Astrocyte (in vitro differentiated cells and primary cell): ENCODE results near the gene SLC29A3. TPM values are rescaled to one million over a fixed set of nuclear protein-coding genes. Genes with fewer than 3 reads are reported as not detected.

Experiments
- DNase-seq: peaks from one replicate; pipeline ENCODE4 v3.0.0-alpha.2; 2010; ENCODE audit warnings: low read depth
- FAIRE-seq: peaks from 2 replicates; lab custom pipeline; 2011; peaks lifted over from hg19 to GRCh38; lab: Jason Lieb, UNC
- H2AFZ ChIP-seq: 2 replicates; pipeline ENCODE4 v1.6.0; 2012; ENCODE audit warnings: low read depth, low read length, inconsistent platforms
- H3K27ac ChIP-seq: 2 replicates; pipeline ENCODE4 v1.5.1; 2011; ENCODE audit warnings: low read depth, low read length, inconsistent platforms
- H3K27me3 ChIP-seq: 2 replicates; pipeline ENCODE4 v1.6.0; 2011; ENCODE audit warnings: low read length, inconsistent platforms; ENCODE audit not compliant: insufficient read depth
- H3K36me3 ChIP-seq: 2 replicates; pipeline ENCODE4 v1.5.1; 2011; ENCODE audit warnings: low read length, inconsistent platforms; ENCODE audit not compliant: insufficient read depth
- H3K4me1 ChIP-seq: 2 replicates; pipeline ENCODE4 v1.5.1; 2011; ENCODE audit warnings: low read length, inconsistent platforms; ENCODE audit not compliant: insufficient read depth
- H3K4me2 ChIP-seq: 2 replicates; pipeline ENCODE4 v1.6.0; 2012; ENCODE audit warnings: low read length, inconsistent platforms
- H3K4me3 ChIP-seq: 2 replicates; pipeline ENCODE4 v1.5.1; 2011; ENCODE audit warnings: low read depth, mild to moderate bottlenecking, low read length, inconsistent platforms; ENCODE audit not compliant: insufficient read depth
- H3K79me2 ChIP-seq: 2 replicates; pipeline ENCODE4 v1.6.0; 2012; ENCODE audit warnings: mild to moderate bottlenecking, low read length, inconsistent platforms; ENCODE audit not compliant: insufficient read depth
- H3K9ac ChIP-seq: 2 replicates; pipeline ENCODE4 v1.6.0; 2012; ENCODE audit warnings: mild to moderate bottlenecking, low read length, inconsistent platforms
- H3K9me3 ChIP-seq: 2 replicates; pipeline ENCODE4 v1.5.1; 2012; ENCODE audit warnings: low read depth, mild to moderate bottlenecking, low read length, inconsistent platforms; ENCODE audit not compliant: insufficient read depth
- H4K20me1 ChIP-seq: 2 replicates; pipeline ENCODE4 v1.6.0; 2012; ENCODE audit warnings: low read length, inconsistent platforms; ENCODE audit not compliant: insufficient read depth
- H3K27ac Mint-ChIP-seq: one replicate; pipeline ENCODE4 v1.8.0; 2021; ENCODE audit warnings: mild to moderate bottlenecking, mixed read lengths; ENCODE audit not compliant: unreplicated experiment
- H3K27me3 Mint-ChIP-seq: one replicate; pipeline ENCODE4 v1.8.0; 2021; ENCODE audit warnings: low read depth, mixed read lengths; ENCODE audit not compliant: unreplicated experiment
- H3K36me3 Mint-ChIP-seq: one replicate; pipeline ENCODE4 v1.8.0; 2021; ENCODE audit warnings: low read depth, mixed read lengths; ENCODE audit not compliant: unreplicated experiment
- H3K4me1 Mint-ChIP-seq: one replicate; pipeline ENCODE4 v1.8.0; 2021; ENCODE audit warnings: low read depth, mixed read lengths; ENCODE audit not compliant: unreplicated experiment
- H3K4me3 Mint-ChIP-seq: one replicate; pipeline ENCODE4 v1.8.0; 2021; ENCODE audit warnings: mild to moderate bottlenecking, moderate library complexity, mixed read lengths; ENCODE audit not compliant: unreplicated experiment
- H3K9me3 Mint-ChIP-seq: one replicate; pipeline ENCODE4 v1.8.0; 2021; ENCODE audit warnings: mild to moderate bottlenecking, mixed read lengths; ENCODE audit not compliant: unreplicated experiment
- CTCF ChIP-seq: IDR thresholded peaks from 2 replicates; pipeline ENCODE4 v1.5.1; 2011; ENCODE audit warnings: low read depth, mild to moderate bottlenecking, inconsistent platforms, low read length, moderate library complexity; ENCODE audit not compliant: insufficient read depth
- EZH2 ChIP-seq: IDR thresholded peaks from 2 replicates; pipeline ENCODE4 v1.6.1; 2012; ENCODE audit warnings: mild to moderate bottlenecking, low read length, inconsistent platforms; ENCODE audit not compliant: insufficient read depth
- total RNA-seq: library from RNA; stranded (reverse); gene quantifications from 2 replicates; pipeline ENCODE4 v1.2.1, GENCODE V29; 2021

The SLC29A3 gene
- total RNA-seq, 1 donor from 2014 or later, result 3.4 TPM

GRCh38 chr10:71314694-71315225 lies 4.3 kb upstream of the SLC29A3 start:
- no peak overlapping the region for H3K4me3 ChIP-seq
- Mint-ChIP-seq H3K36me3 (peaks cover 2% of the 10 kb centered on the region), H3K4me3 (no peak overlapping the region), H3K27me3 (peaks cover 38% of the 10 kb centered on the region), H3K27ac (no peak overlapping the region), H3K9me3 (no peaks in the 10 kb centered on the region), H3K4me1 (peaks cover 4% of the 10 kb centered on the region)
- FAIRE-seq (no peak), DNase-seq (no peak)
- H2AFZ ChIP-seq, result peak overlapping the region; percentile 54
- no peaks in the 10 kb centered on the region for H4K20me1 ChIP-seq
- TF ChIP-seq CTCF, result no peak
- peaks cover 8% of the 10 kb centered on the region for H3K27me3 ChIP-seq
- H3K9ac ChIP-seq, result peak overlapping the region; percentile 50
- peak overlapping the region; percentile 74 for H3K4me2 ChIP-seq
- no peaks in the 10 kb centered on the region for H3K36me3 ChIP-seq
- H3K27ac ChIP-seq, result no peak overlapping the region
- H3K79me2 ChIP-seq, result no peaks in the 10 kb centered on the region
- H3K9me3 ChIP-seq, result no peaks in the 10 kb centered on the region
- peaks cover 11% of the 10 kb centered on the region for H3K4me1 ChIP-seq

- Mint-ChIP-seq H3K27ac (no peak overlapping the region), H3K27me3 (peaks cover 37% of the 10 kb centered on the region), H3K4me3 (no peak overlapping the region), H3K4me1 (peaks cover 4% of the 10 kb centered on the region), H3K9me3 (no peaks in the 10 kb centered on the region), H3K36me3 (no peaks in the 10 kb centered on the region)
- no peak for DNase-seq
- Histone ChIP-seq H3K79me2 (no peaks in the 10 kb centered on the region), H3K9me3 (no peaks in the 10 kb centered on the region), H3K4me2 (no peak overlapping the region), H4K20me1 (no peaks in the 10 kb centered on the region), H3K4me1 (peaks cover 12% of the 10 kb centered on the region), H3K27ac (no peak overlapping the region), H3K36me3 (no peaks in the 10 kb centered on the region), H3K27me3 (peaks cover 2% of the 10 kb centered on the region), H3K4me3 (no peak overlapping the region), H2AFZ (no peak overlapping the region), H3K9ac (no peak overlapping the region)
- no peak for FAIRE-seq
- TF ChIP-seq CTCF (no peak), EZH2 (no peak)
These were observed 2.8 kb upstream of the SLC29A3 start for GRCh38 chr10:71316056-71316785.

- H3K4me1 Mint-ChIP-seq, result peaks cover 4% of the 10 kb centered on the region
- no peaks in the 10 kb centered on the region for H3K27me3 ChIP-seq
- H3K27me3 Mint-ChIP-seq, result peaks cover 39% of the 10 kb centered on the region
- H3K36me3 ChIP-seq, result no peaks in the 10 kb centered on the region
- no peak for DNase-seq
- TF ChIP-seq EZH2 (no peak), CTCF (no peak)
- H4K20me1 ChIP-seq, result no peaks in the 10 kb centered on the region
- H3K4me3 Mint-ChIP-seq, result no peak overlapping the region
- H3K4me1 ChIP-seq, result peaks cover 12% of the 10 kb centered on the region
- H2AFZ ChIP-seq, result no peak overlapping the region
- no peak overlapping the region for H3K27ac Mint-ChIP-seq
- no peaks in the 10 kb centered on the region for H3K36me3 Mint-ChIP-seq
- no peak overlapping the region for H3K4me2 ChIP-seq
- H3K9ac ChIP-seq, result no peak overlapping the region
- H3K9me3 Mint-ChIP-seq, result no peaks in the 10 kb centered on the region
- no peak for FAIRE-seq
- H3K9me3 ChIP-seq, result no peaks in the 10 kb centered on the region
- H3K79me2 ChIP-seq, result no peaks in the 10 kb centered on the region
- H3K4me3 ChIP-seq, result no peak overlapping the region
- H3K27ac ChIP-seq, result no peak overlapping the region
These were observed 2.3 kb upstream of the SLC29A3 start for GRCh38 chr10:71316786-71317160.
